GM23248 (cell line): ENCODE measurements around the gene LMNB1. TPM values are rescaled to one million over a fixed set of nuclear protein-coding genes. Genes with fewer than 3 reads are reported as not detected.
"Not testable (repeated sequence)": the region's sequence is repeated elsewhere in the genome, so short reads cannot be mapped to it uniquely, and the experiment has no call there.

Experiments
- DNase-seq: peaks from one replicate; pipeline ENCODE4 v3.0.0-alpha.2; 2015
- H2AFZ ChIP-seq: fragments of 200-600 bp; sonication (generic); 2 replicates; pipeline ENCODE4 v1.6.1; 2016; ENCODE audit warnings: antibody characterized with exemption
- H3F3A ChIP-seq: fragments of 200-600 bp; sonication (generic); 2 replicates; pipeline ENCODE4 v1.6.1; 2016; ENCODE audit warnings: mild to moderate bottlenecking, antibody characterized with exemption, mixed run types; ENCODE audit not compliant: insufficient read depth
- H3K27ac ChIP-seq: fragments of 200-600 bp; sonication (generic); 2 replicates; pipeline ENCODE4 v1.5.1; 2016; ENCODE audit warnings: mild to moderate bottlenecking
- H3K27me3 ChIP-seq: fragments of 200-600 bp; sonication (generic); replicated peaks from 2 replicates; pipeline ENCODE4 v1.6.1; 2016; ENCODE audit warnings: mild to moderate bottlenecking; ENCODE audit not compliant: insufficient read depth
- H3K36me3 ChIP-seq: fragments of 200-600 bp; sonication (generic); 2 replicates; pipeline ENCODE4 v1.6.1; 2016; ENCODE audit warnings: low read depth, mild to moderate bottlenecking
- H3K4me1 ChIP-seq: fragments of 200-600 bp; sonication (generic); 2 replicates; pipeline ENCODE4 v1.6.1; 2016; ENCODE audit warnings: mild to moderate bottlenecking; ENCODE audit not compliant: insufficient read depth
- H3K4me2 ChIP-seq: fragments of 200-600 bp; sonication (generic); one replicate; pipeline ENCODE4 v1.6.1; 2016; ENCODE audit warnings: mild to moderate bottlenecking; ENCODE audit not compliant: unreplicated experiment
- H3K4me3 ChIP-seq: fragments of 200-600 bp; sonication (generic); 2 replicates; pipeline ENCODE4 v1.5.1; 2016; ENCODE audit warnings: mild to moderate bottlenecking
- H3K79me2 ChIP-seq: fragments of 200-600 bp; sonication (generic); 2 replicates; pipeline ENCODE4 v1.6.1; 2016; ENCODE audit warnings: mild to moderate bottlenecking; ENCODE audit not compliant: insufficient read depth
- H3K9ac ChIP-seq: fragments of 200-600 bp; sonication (generic); 2 replicates; pipeline ENCODE4 v1.6.1; 2016; ENCODE audit warnings: mild to moderate bottlenecking
- H3K9me2 ChIP-seq: fragments of 200-600 bp; sonication (generic); 2 replicates; pipeline ENCODE4 v1.6.1; 2016; ENCODE audit warnings: mixed run types, mild to moderate bottlenecking, moderate library complexity; ENCODE audit not compliant: insufficient read depth
- H3K9me3 ChIP-seq: fragments of 200-600 bp; sonication (generic); one replicate; pipeline ENCODE4 v1.6.1; 2017; ENCODE audit warnings: low read depth
- H4K20me1 ChIP-seq: fragments of 200-600 bp; sonication (generic); 2 replicates; pipeline ENCODE4 v1.6.0; 2016; ENCODE audit not compliant: insufficient read depth
- EZH2 ChIP-seq: fragments of 200-600 bp; sonication (generic); IDR thresholded peaks from 2 replicates; pipeline ENCODE4 v1.6.1; 2018; ENCODE audit warnings: antibody characterized with exemption, mild to moderate bottlenecking; ENCODE audit not compliant: insufficient read depth, poor library complexity, severe bottlenecking
- EZH2phosphoT487 ChIP-seq: fragments of 200-600 bp; sonication (generic); IDR thresholded peaks from 2 replicates; pipeline ENCODE4 v1.6.1; 2018; ENCODE audit warnings: antibody characterized with exemption, moderate library complexity, mild to moderate bottlenecking, low read depth; ENCODE audit not compliant: insufficient read depth
- WGBS, 2 experiments: methylation state at CpG; one replicate each; pipeline ENCODE4 v1.1.6; 2015 to 2017; ENCODE audit warnings: low lambda C conversion rate in 2 of 2, low coverage in 1 of 2; ENCODE audit errors: missing lambda C conversion rate in 2 of 2; 5-methylcytosine and 5-hydroxymethylcytosine counted together
- in situ Hi-C: fragments of 300-500 bp; cut with MboI; formaldehyde crosslinking; loops from 2 replicates; pipeline ENCODE4 v1.15.0; 2020
- polyA plus RNA-seq: library from polyadenylated mRNA; unstranded; fragments of >200 nt; fragmentation: Nextera tagmentation; extraction: Ambion mirVana; gene quantifications from 2 replicates; pipeline ENCODE4 v1.2.1, GENCODE V29; 2016
- total RNA-seq: library from RNA; depleted of rRNA; stranded (reverse); fragments of >200 nt; shearing (Covaris generic); gene quantifications from 2 replicates; pipeline ENCODE4 v1.2.3, GENCODE V29; 2014

LMNB1 gene
- total and polyA plus RNA-seq, 2 experiments from 2014 or later, result 4.3 to 44.1 TPM

DNA sequence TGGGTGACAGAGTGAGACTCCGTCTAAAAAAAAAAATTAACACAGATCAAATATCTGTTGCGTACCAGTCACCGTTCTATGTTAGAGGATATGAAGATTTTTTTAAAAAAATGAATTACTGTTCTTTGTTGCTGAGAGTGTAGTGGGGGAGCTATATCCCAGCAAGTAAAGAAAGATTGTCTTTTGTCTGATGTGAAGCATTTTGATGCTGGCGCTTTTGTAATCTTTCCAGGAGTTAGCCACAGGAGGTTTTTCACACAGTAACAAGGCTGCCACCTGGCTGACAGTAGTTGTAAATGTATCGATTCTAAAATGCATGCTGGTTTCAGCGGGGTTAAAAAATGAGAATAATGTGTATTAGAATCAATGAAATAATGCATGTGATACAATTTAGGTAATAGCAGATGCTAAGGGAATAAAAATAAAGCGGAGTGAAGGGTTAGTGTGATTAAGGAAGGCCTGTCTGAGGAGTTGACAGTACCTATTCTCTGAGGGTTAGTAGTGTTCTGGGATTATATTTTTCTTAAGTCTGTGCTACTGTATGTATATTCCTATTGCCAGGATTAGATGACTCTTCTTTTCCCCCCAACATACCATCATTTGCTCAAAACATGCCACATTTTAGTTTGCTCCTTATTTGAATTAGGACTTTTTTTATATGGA is 3.4 kb downstream of the LMNB1 start:
- in situ Hi-C loops, result loop anchor here (25.0 kb wide), 1 partner anchor 443 kb away; no protein-coding TSS in a partner anchor
- no peaks in the 10 kb centered on the region for H3K9me2 ChIP-seq

DNA sequence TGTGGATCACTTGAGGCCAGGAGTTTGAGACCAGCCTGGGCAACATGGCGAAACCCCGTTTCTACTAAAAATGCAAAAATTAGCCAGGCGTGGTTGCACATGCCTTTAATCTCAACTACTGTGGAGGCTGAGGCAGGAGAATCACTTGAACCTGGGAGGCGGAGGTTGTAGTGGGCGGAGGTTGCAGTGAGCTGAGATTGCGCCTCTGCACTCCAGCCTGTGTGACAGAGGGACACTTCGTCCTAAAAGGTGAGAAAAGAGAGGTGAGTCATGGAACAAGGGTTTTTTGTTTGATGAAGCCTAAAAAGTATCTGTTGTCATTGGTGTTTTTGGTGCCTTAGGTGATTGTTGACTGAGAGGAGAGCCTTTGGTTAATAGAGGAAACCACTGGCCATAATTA is 11.5 kb downstream of the LMNB1 start:
- not testable (repeated sequence) for H3K9ac ChIP-seq, H3F3A ChIP-seq, H2AFZ ChIP-seq, H3K9me2 ChIP-seq, H3K9me3 ChIP-seq, H3K27me3 ChIP-seq, H4K20me1 ChIP-seq, H3K4me1 ChIP-seq, H3K4me3 ChIP-seq, H3K36me3 ChIP-seq, DNase-seq, H3K27ac ChIP-seq, H3K4me2 ChIP-seq
- 97 to 98% methylated on average over 7 of the region's 7 CpGs for WGBS, 2 experiments
- in situ Hi-C loops, result loop anchor here (25.0 kb wide), 1 partner anchor 451 kb away; no protein-coding TSS in a partner anchor
- H3K79me2 ChIP-seq, result peaks cover 100% of the 10 kb centered on the region

More for the DNA sequence above, 3.4 kb downstream of the LMNB1 start:
- WGBS, 2 experiments, result 12 to 14% methylated on average over 7 of the region's 7 CpGs
- H2AFZ ChIP-seq, result peak overlapping the region; percentile 96
- H3K4me3 ChIP-seq, result peak overlapping the region; percentile 86
- no peaks in the 10 kb centered on the region for H3K9me3 ChIP-seq
- H3K27ac ChIP-seq, result no peak overlapping the region
- peaks cover 70% of the 10 kb centered on the region for H3K79me2 ChIP-seq
- peaks cover 9% of the 10 kb centered on the region for H3K4me1 ChIP-seq
- H3K27me3 ChIP-seq, result no peaks in the 10 kb centered on the region
- peak; percentile 90 for DNase-seq
- no peaks in the 10 kb centered on the region for H4K20me1 ChIP-seq
- peak overlapping the region; percentile 90 for H3K4me2 ChIP-seq
- H3K36me3 ChIP-seq, result no peaks in the 10 kb centered on the region
- no peak for TF ChIP-seq EZH2
- no peak for TF ChIP-seq EZH2phosphoT487
- H3K9ac ChIP-seq, result 0 out of 2 replicates have a peak overlapping the region, but pooled peaks have one; percentile 4
- H3F3A ChIP-seq, result peaks cover 17% of the 10 kb centered on the region

DNA sequence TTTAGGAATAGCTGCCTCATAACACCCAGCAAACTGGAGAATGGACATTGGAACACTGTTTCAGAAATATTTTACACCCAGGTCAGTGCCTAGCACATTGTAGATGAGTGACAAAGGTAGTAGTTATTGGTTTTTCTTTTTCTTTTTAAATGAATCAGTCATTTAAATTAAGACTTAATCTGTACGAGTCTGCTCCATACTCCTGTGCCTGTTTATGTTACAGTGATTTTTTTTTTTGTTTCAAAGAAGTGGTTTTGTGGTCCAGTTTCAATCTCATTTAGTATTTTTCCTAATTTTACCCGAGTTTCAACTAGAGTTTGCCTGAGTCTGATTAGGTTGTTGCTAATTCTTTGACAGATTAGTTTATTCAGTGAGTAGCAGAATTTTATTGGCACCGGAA is 16.2 kb downstream of the LMNB1 start:
- no peak for DNase-seq
- H3K9me3 ChIP-seq, result no peaks in the 10 kb centered on the region
- H3K27me3 ChIP-seq, result no peaks in the 10 kb centered on the region
- H3K79me2 ChIP-seq, result peaks cover 100% of the 10 kb centered on the region
- H3K4me3 ChIP-seq, result no peak overlapping the region
- H3K9ac ChIP-seq, result no peak overlapping the region
- no peaks in the 10 kb centered on the region for H4K20me1 ChIP-seq
- WGBS, 2 experiments, result 96 to 99% methylated on average over 3 of the region's 3 CpGs
- H3K36me3 ChIP-seq, result no peaks in the 10 kb centered on the region
- H3K27ac ChIP-seq, result no peak overlapping the region
- TF ChIP-seq EZH2 (no peak), EZH2phosphoT487 (no peak)
- H3K9me2 ChIP-seq, result no peaks in the 10 kb centered on the region
- H3F3A ChIP-seq, result no peaks in the 10 kb centered on the region
- no peak overlapping the region for H3K4me2 ChIP-seq
- in situ Hi-C loops, result loop anchor here (5.0 to 25.0 kb wide), 2 partner anchors 116 to 456 kb away; no protein-coding TSS in a partner anchor
- H3K4me1 ChIP-seq, result no peaks in the 10 kb centered on the region
- peak overlapping the region; percentile 41; the same call in 1 of the 2 replicates for H2AFZ ChIP-seq

DNA sequence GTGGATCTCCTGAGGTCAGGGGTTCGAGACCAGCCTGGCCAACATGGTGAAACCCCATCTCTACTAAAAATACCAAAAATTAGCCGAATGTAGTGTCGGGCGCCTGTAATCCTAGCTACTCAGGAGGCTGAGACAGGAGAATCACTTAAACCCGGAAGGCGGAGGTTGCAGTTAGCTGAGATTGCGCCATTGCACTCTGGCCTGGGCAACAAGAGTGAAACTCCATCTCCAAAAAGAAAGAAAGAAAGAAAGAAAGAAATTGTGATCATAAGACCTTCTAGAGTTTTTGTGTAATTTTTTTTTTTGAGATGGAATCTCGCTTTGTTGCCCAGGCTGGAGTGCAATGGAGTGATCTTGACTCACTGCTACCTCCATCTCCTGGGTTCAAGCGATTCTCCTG is 16.7 kb downstream of the LMNB1 start:
- not testable (repeated sequence) for H3K9me2 ChIP-seq, H3K36me3 ChIP-seq, H3K4me2 ChIP-seq, H4K20me1 ChIP-seq, H3F3A ChIP-seq, H3K4me1 ChIP-seq, DNase-seq, H3K9me3 ChIP-seq, H3K9ac ChIP-seq, H3K4me3 ChIP-seq, H3K27me3 ChIP-seq, H3K27ac ChIP-seq
- in situ Hi-C loops, result loop anchor here (5.0 to 25.0 kb wide), 2 partner anchors 116 to 456 kb away; no protein-coding TSS in a partner anchor
- Histone ChIP-seq H3K79me2 (peaks cover 100% of the 10 kb centered on the region), H2AFZ (peak overlapping the region; percentile 55; the same call in 1 of the 2 replicates)
- 95 to 96% methylated on average over 9 of the region's 9 CpGs for WGBS, 2 experiments
